HG03108 (cell line): ENCODE measurements around the gene PGS1.
A peak's percentile ranks its signal among the peaks of the same experiment; 100 is the strongest.

ENCODE experiments used
- ATAC-seq: cut with Tn5 transposase; IDR thresholded peaks from one replicate; pipeline ENCODE4 v1.9.1; 2021; ENCODE audit warnings: moderate library complexity; ENCODE audit not compliant: unreplicated experiment

The PGS1 gene

GRCh38 chr17:78346605-78347250, 31.7 kb upstream of the PGS1 start:
- ATAC-seq, result no peak

- ATAC-seq, result no peak
These were observed 31.0 kb upstream of the PGS1 start for GRCh38 chr17:78347453-78347852.

GRCh38 chr17:78348055-78348770, 30.2 kb upstream of the PGS1 start:
- no peak for ATAC-seq

GRCh38 chr17:78349891-78350642, 28.4 kb upstream of the PGS1 start:
- ATAC-seq, result no peak

- ATAC-seq, result no peak
These were observed 26.9 kb upstream of the PGS1 start for GRCh38 chr17:78351449-78352006.

GRCh38 chr17:78353834-78354233, 24.6 kb upstream of the PGS1 start:
- ATAC-seq, result no peak

- no peak for ATAC-seq
These were observed 23.3 kb upstream of the PGS1 start for GRCh38 chr17:78355045-78355641.

GRCh38 chr17:78355701-78356100, 22.7 kb upstream of the PGS1 start:
- no peak for ATAC-seq

- peak; percentile 55 for ATAC-seq
These were observed 22.2 kb upstream of the PGS1 start for GRCh38 chr17:78356101-78356713.

GRCh38 chr17:78357177-78357586, 21.3 kb upstream of the PGS1 start:
- ATAC-seq, result no peak

- ATAC-seq, result no peak
These were observed 20.5 kb upstream of the PGS1 start for GRCh38 chr17:78357672-78358537.

GRCh38 chr17:78358538-78359320, 19.7 kb upstream of the PGS1 start:
- no peak for ATAC-seq

- no peak for ATAC-seq
These were observed 19.0 kb upstream of the PGS1 start for GRCh38 chr17:78359321-78359996.

GRCh38 chr17:78359997-78360370, 18.5 kb upstream of the PGS1 start, which contains the start of gene SOCS3:
TSS of gene SOCS3 (minus strand) at chr17:78360077. CDS start at chr17:78359095, 982 bp downstream.
- ATAC-seq, result peak; percentile 32

- peak; percentile 23 for ATAC-seq
These were observed 17.9 kb upstream of the PGS1 start for GRCh38 chr17:78360371-78361224.

- ATAC-seq, result no peak
These were observed 17.2 kb upstream of the PGS1 start for GRCh38 chr17:78361225-78361701.

GRCh38 chr17:78362232-78362631, 16.2 kb upstream of the PGS1 start:
- ATAC-seq, result no peak
